Measurements from ENCODE around the gene AVPR1B. TPM values are rescaled to one million over a fixed set of nuclear protein-coding genes. Genes with fewer than 3 reads are reported as not detected.
"Not testable (repeated sequence)": the region's sequence is repeated elsewhere in the genome, so short reads cannot be mapped to it uniquely, and the experiment has no call there.

The AVPR1B gene
- total RNA-seq, 1 donor from 2014 or later, result 0.87 TPM

DNA sequence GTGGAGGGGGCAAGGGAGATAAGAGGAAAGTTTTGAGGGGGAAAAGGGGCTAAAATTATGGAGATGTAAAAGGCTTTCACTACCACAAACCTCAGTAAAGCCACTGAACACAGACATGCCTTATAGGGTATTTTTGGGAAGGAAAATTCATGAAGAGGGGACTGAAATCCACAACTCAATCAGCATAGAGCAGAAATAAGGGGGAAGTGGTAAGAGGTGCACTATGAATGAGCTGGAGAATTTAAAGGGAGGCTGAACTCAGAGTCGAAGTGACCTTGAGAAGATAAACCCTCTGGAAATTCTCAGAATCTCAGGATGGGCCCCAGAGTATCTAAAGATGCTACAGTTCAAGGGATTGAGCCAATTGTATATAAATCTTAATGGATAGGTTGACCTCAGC lies 48.9 kb downstream of the AVPR1B start:
- DNase-seq (ENCODE audit: extremely low spot score, unreplicated experiment), result no peak
- peaks cover 5% of the 10 kb centered on the region for H3K4me1 Mint-ChIP-seq (ENCODE audit: unreplicated experiment)
- H3K9me3 Mint-ChIP-seq, result no peaks in the 10 kb centered on the region
- TF ChIP-seq, protein P1, sequence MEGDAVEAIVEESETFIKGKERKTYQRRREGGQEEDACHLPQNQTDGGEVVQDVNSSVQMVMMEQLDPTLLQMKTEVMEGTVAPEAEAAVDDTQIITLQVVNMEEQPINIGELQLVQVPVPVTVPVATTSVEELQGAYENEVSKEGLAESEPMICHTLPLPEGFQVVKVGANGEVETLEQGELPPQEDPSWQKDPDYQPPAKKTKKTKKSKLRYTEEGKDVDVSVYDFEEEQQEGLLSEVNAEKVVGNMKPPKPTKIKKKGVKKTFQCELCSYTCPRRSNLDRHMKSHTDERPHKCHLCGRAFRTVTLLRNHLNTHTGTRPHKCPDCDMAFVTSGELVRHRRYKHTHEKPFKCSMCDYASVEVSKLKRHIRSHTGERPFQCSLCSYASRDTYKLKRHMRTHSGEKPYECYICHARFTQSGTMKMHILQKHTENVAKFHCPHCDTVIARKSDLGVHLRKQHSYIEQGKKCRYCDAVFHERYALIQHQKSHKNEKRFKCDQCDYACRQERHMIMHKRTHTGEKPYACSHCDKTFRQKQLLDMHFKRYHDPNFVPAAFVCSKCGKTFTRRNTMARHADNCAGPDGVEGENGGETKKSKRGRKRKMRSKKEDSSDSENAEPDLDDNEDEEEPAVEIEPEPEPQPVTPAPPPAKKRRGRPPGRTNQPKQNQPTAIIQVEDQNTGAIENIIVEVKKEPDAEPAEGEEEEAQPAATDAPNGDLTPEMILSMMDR (conservative IDR thresholded peaks at IDR 0.05), result no peak
- no peaks in the 10 kb centered on the region for H3K36me3 Mint-ChIP-seq
- peaks cover 10% of the 10 kb centered on the region for H3K27me3 Mint-ChIP-seq
- no peak overlapping the region for H3K27ac Mint-ChIP-seq
- no peak overlapping the region for H3K4me3 Mint-ChIP-seq

DNA sequence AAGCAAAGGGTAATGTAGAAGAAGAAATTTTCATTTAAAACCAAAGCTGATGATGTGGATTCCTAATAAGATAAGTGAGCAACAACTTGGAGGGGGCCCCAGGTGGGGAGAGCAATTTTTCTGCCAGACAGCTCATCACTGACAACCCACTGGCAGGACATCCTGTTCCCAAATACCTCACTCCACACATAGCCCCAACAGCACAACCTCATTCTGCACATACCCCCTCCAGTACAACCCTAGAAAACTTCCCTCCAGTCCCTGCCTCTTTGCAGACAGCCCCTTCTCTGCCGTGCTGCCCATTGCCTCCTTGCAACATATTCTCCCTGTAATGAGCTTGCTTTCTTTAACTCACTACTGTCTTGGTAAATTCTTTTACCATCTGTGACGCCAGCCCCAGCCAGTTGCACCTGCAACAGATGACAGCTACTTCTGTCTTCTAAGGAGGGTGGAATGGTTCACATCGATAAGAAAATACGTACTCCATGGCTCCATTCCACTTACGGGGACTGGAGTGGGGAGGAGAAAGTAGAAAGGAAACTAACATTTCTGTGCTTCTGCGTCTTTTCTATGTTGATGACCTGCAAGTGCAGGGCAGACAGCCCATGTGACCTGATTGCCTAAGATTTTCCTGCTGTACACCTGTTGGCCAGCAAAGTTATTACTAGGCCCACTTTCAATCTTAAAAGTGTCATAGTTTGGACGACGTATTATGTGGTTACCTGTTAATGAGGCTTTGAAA lies 49.5 kb downstream of the AVPR1B start:
- no peak overlapping the region for H3K27ac Mint-ChIP-seq
- no peak for DNase-seq (ENCODE audit: extremely low spot score, unreplicated experiment)
- H3K36me3 Mint-ChIP-seq, result no peaks in the 10 kb centered on the region
- no peak overlapping the region for H3K4me3 Mint-ChIP-seq
- H3K4me1 Mint-ChIP-seq (ENCODE audit: unreplicated experiment), result peaks cover 5% of the 10 kb centered on the region
- H3K9me3 Mint-ChIP-seq, result no peaks in the 10 kb centered on the region
- H3K27me3 Mint-ChIP-seq, result peaks cover 10% of the 10 kb centered on the region
- TF ChIP-seq, protein P1 (conservative IDR thresholded peaks at IDR 0.05), result no peak

DNA sequence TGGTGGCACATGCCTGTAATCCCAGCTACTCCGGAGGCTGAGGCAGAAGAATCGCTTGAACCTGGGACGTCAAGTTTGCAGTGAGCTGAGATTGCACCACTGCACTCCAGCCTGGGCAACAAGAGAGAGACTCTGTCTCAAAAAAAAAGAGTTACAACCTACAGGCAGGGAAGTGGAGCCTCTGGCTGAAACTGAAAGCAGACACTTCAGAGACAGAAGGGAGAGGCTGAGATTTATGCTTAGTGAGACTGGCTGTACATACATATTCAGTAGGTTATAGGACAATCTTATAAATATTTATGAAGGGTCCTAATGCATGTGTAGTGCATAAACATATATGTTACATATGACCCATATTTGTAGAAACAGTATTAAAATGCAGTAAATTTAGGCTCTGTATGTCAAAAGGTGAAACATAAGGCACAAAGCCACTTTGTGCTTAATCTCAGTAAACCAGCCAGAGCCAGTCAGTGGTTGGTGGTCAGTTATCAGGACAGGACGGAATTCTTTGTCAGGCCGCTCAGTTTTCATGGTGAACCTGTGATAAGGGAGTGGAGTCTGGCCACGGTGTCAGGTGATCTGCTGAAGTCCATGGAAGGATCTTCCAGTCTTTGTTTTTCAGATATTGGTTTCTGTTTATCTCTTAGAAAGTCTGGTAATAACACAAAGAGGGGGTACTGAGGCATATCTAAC lies 50.6 kb downstream of the AVPR1B start:
- H3K4me1 Mint-ChIP-seq (ENCODE audit: unreplicated experiment), result peaks cover 5% of the 10 kb centered on the region
- DNase-seq (ENCODE audit: extremely low spot score, unreplicated experiment), result no peak
- TF ChIP-seq, protein P1 (conservative IDR thresholded peaks at IDR 0.05), result no peak
- no peaks in the 10 kb centered on the region for H3K36me3 Mint-ChIP-seq
- no peak overlapping the region for H3K4me3 Mint-ChIP-seq
- peaks cover 10% of the 10 kb centered on the region for H3K27me3 Mint-ChIP-seq
- no peaks in the 10 kb centered on the region for H3K9me3 Mint-ChIP-seq
- no peak overlapping the region for H3K27ac Mint-ChIP-seq

DNA sequence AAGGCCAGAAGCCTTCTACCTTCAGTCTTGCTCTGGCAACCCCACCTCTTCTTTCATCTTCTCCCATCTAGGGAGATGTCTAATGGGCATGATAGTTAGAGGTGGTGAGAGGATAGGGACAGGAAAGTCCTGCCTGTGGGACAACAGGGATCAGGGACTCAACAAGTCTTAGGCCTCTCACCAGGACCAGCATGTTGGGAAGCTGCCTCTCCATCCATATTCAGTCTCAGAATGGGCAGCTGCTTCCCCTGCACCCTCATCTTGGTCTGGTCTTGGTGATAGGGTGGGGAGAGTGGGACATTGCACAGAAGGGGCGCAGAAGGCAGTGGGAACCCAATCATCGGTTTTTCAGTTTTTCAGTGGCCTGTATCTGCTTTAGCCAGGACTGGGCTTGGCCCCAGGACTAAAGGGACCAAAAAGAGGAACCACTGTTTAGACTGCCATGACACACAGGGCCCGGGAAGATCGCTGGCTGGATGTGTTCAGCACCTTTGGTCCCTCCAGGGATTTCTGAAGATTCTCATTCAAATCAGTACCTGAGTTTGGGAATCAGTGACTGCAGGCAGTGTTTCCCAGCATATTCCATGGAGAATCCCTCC lies 51.5 kb downstream of the AVPR1B start:
- DNase-seq (ENCODE audit: extremely low spot score, unreplicated experiment), result no peak
- no peak overlapping the region for H3K4me3 Mint-ChIP-seq
- H3K27me3 Mint-ChIP-seq, result peaks cover 10% of the 10 kb centered on the region
- no peaks in the 10 kb centered on the region for H3K36me3 Mint-ChIP-seq
- TF ChIP-seq, protein P1 (conservative IDR thresholded peaks at IDR 0.05), result no peak
- no peak overlapping the region for H3K27ac Mint-ChIP-seq
- peaks cover under 1% of the 10 kb centered on the region for H3K9me3 Mint-ChIP-seq
- peaks cover 5% of the 10 kb centered on the region for H3K4me1 Mint-ChIP-seq (ENCODE audit: unreplicated experiment)

DNA sequence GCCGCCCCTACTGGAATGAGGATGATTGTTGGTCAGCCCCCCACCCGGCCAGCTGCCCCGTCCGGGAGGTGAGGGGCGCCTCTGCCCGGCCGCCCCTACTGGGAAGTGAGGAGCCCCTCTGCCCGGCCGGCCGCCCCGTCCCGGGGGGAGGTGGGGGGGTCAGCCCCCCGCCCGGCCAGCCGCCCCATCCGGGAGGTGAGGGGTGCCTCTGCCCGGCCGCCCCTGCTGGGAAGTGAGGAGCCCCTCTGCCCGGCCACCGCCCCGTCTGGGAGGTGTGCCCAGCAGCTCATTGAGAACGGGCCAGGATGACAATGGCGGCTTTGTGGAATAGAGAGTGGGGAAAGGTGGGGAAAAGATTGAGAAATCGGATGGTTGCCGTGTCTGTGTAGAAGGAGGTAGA lies 52.7 kb downstream of the AVPR1B start:
- H3K4me1 Mint-ChIP-seq (ENCODE audit: unreplicated experiment); H3K27ac Mint-ChIP-seq; DNase-seq (ENCODE audit: extremely low spot score, unreplicated experiment); H3K36me3 Mint-ChIP-seq; H3K9me3 Mint-ChIP-seq; H3K4me3 Mint-ChIP-seq: not testable (repeated sequence)
- H3K27me3 Mint-ChIP-seq, result peaks cover 13% of the 10 kb centered on the region

DNA sequence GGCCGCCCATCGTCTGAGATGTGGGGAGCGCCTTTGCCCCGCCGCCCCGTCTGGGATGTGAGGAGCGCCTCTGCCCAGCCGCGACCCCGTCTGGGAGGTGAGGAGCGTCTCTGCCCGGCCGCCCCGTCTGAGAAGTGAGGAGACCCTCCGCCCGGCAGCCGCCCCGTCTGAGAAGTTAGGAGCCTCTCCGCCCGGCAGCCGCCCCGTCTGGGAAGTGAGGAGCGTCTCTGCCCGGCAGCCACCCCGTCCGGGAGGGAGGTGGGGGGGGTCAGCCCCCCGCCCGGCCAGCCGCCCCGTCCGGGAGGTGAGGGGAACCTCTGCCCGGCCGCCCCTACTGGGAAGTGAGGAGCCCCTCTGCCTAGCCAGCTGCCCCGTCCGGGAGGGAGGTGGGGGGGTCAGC lies 53.2 kb downstream of the AVPR1B start:
- DNase-seq (ENCODE audit: extremely low spot score, unreplicated experiment); H3K36me3 Mint-ChIP-seq; H3K27ac Mint-ChIP-seq; H3K4me1 Mint-ChIP-seq (ENCODE audit: unreplicated experiment); H3K4me3 Mint-ChIP-seq; H3K9me3 Mint-ChIP-seq: not testable (repeated sequence)
- H3K27me3 Mint-ChIP-seq, result peaks cover 13% of the 10 kb centered on the region

Measured in type B pancreatic cell (in vitro differentiated cells).